GM04504 (cell line): Measurements from ENCODE around the gene ZHX3.

Experiments used
- DNase-seq: peaks from one replicate; pipeline ENCODE4 v3.0.0-alpha.2; 2012; ENCODE audit warnings: low read depth

ZHX3 gene

DNA sequence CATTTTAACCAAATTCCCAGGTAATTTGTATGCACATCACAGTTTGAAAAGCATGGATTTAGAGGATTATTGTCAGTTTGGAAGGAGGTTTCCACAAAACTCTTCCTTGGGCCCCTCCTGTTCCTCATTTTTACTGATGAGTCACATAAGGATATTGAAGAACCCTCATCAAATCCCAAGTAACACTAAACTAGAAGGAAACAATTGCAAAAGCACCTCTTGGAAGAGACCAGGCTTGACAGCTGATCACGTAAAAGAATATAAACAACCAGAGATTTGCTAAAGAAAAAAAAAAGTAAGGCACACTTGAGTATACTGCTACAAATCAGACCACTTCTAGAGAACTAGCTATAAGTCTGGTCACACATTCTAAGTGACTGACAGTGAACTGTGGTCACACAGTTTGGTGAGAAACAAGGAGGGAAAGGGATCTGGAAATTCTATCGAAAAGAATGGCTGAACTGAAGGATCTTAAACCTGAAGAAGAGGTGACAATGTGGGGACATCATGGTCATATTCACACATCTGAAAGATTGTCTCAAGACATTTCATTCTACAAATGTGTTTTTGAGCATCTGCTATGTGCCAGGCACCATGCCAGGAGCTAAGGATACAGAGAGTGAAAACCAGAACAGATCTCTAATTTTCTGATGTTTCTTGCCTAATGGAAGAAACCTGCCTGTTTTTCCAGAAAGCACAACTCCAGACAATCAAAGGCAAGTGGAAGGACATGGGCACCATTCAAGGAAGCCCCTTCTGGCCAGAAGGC lies 24.1 kb downstream of the ZHX3 start:
- no peak for DNase-seq

DNA sequence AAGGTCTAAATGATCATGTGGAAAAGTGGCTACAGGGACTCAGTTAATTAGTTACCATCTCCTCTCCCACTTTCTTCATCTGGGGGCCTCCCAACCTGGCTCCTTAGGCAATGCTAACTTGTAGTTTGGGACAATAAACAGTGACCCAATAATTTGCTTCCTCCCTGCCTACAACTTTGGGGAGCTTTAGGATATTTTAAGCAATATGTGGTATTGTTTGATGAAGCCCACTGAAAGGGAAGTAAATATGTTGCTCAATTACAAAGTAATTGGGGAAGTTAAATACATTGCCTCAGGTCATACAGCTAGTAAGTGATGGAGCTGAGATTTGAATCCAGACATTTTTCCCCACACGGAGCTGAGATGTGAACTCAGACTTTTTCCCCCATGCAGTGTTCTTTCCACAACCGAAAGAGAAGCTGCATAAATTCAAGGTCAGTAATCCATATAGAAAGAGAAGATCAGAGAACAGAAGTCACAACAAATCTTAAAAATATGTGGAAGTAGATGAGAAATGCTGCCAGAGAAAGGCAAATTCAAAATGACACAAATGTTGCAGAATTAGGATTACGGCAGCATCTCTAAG lies 26.6 kb downstream of the ZHX3 start:
- no peak for DNase-seq

DNA sequence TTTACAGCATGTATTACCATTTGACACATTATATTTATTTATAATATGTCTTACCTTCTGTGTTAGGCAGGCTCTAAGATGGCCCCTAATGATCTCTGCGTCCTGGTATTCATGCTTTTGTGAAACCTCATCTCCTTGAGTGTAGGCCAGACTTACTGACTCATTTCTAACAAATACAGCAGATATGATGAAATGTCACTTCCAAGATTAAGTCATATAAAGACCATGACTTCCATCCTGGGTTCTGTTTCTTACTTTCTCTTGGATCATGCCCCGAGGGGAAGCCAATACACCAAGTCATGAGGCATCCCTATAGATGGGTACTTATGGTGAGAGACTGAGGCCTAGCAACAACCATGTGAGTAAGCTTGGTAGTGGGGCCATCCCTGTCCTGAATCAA lies 30.2 kb downstream of the ZHX3 start:
- no peak for DNase-seq

DNA sequence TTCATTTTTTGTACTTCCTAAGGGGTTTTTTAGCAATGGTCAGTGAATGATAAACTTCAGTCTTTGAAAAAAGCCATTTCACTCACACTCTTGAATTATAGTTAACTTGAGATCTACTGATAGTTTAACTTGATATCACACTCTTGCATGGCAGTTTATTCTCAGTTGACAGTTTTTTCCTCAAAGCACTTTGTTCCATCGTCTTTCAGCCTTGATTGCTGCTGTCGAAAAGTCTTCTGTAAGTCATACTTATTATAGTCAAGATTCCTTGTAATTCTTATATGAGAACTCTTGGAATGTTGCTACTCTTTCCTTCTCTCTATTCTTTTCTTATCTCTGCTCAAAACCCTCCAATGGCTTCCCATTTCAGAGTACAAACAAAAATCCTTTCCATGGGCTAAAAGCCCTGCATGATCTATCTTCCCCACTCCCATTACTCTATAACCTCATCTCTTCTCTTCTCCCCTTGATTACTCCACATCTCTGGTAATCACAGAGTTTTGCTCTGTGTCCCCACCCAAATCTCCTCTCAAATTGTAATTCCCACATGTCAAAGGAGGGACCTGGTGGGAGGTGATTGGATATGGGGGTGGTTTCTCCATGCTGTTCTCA lies 31.2 kb downstream of the ZHX3 start:
- no peak for DNase-seq

DNA sequence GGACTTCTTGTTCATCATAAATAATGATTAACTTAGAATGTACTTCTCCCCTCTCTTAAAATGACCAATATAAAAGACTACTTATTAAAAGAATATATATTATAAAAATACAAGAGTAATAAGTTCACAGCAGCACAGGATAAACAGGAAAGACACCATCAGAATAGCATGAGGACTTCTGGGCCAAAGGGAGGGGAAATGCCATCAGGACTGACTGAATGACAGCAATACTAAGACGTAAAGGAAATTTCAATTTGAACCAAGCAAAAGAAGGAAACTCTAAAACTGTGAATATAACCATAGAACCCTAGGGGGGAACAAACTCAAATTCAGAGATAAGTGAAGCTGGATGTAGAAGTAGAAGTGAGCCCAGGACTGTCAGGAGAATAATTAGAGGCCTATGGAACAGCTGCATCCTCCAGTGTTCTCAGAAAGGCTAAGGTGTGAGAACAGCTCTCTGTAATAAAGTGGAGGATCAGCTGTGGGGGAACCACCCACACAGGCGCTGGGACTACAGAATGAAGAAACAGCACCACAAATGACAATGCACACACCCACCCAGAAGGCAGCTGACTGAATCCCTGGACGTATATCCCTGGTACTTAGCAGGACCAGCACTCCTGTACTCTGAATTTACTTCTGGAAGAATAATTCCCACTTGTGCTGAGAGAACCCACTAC lies 37.8 kb downstream of the ZHX3 start:
- no peak for DNase-seq

DNA sequence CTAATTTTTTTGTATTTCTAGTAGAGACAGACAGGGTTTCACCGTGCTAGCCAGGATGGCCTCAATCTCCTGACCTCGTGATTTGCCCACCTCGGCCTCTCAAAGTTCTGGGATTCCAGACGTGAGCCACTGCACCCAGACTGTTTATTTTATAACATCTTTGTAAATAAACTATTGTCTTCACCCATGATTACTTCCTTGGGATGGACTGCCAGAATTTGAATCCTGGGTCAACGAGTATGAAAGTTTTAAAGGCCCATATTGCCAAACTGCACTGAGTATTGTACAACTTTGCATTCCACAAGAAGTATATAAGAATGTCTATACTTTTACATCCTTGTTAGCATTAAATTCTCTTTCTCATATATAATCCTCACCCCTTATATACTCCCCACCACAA lies 38.6 kb downstream of the ZHX3 start:
- no peak for DNase-seq

DNA sequence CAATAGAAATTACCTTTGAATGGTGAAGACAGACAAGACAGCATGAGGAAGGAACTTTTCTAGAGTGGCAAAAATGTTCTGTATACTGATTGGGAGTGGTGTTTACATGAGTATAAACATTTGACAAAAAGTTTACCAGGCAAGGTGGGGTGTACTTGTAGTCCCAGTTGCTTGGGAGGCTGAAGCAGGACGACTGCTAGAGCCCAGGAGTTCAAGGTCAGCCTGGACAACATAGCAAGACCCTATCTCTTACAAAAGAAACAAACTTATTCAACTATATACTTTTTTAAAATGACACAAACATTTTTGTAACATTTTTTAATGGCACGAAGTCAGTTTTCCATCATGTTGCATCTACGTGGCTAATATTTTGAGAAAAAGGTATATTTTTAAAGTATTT lies 40.5 kb downstream of the ZHX3 start:
- DNase-seq = no peak

DNA sequence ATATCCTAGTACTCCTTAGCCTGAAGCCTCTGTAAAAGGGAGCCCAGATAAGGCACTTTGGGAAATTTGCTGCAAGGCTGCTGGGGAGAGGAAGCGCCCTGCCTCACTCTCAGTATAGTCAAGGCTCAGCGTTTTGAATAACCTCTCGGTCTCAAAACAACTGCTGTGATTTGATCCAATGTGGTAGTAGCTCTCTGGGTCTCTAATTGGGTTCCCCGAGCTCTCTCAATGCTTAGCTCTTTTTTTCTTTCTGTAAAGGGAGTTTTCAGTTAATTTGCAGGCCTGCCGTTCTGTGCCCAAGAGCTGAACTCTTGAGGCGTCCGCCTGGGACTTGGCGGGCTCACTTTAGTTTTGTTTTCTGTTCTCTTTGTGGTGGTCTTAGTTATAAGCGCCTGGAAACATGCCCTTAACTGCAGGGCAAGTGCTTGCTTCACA lies 41.2 kb downstream of the ZHX3 start:
- DNase-seq = no peak

DNA sequence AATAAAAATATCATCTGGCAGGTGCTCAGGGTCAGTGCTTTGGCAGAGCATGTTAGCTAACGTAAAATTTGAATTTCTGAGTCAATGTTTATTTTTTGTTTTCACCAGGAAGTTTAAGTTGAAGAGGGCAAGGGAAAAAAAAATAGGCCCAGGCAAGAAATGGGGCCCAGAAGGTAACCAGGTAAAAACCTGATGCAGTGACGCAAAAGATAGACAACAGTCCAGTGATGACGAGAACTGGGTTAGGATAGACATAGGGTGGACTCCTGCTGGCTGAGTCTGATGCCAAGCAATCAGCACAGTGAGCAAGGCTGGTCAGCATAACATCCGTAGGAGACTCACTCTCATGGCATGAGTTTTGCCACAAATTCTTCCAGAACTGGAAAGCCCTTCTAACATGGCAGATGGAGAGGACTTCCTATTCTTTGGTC lies 42.2 kb downstream of the ZHX3 start:
- DNase-seq = peak; percentile 54

DNA sequence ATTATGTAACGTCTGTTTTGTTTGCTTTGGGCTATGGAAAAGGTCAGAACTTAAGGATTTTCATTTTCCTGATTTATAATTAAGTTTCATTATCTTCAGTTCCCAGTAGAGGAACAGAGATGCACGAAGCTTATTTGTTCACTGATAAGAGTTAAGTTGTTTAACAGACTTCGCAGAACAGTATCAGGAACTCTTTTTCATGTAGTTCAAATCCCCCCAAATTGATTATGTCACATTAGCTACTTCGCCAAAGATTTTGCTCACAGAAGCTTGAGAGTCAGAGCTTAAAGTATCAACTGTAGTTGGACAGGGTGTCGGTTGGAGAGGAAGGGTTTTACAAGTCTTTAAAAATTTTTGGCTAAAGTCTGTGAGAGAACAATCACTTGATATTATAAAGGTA lies 43.4 kb downstream of the ZHX3 start:
- DNase-seq = no peak

DNA sequence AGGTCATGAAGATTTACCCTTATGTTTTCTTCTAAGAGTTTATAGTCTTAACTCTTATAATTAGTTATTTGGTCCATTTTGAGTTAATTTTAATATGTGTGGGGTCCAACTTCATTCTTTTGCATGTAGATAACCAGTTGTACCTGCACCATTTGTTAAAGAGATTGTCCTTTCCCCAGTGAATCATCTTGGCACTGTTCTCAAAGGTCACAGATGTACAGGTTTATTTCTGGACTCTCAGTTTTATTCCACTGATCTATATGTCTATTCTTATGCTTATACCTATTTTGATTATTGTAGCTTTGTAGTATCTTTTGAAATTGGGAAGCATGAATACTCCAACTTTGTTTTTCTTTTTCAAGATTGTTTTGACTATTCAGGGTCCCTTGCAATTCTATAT lies 44.1 kb downstream of the ZHX3 start:
- no peak for DNase-seq

DNA sequence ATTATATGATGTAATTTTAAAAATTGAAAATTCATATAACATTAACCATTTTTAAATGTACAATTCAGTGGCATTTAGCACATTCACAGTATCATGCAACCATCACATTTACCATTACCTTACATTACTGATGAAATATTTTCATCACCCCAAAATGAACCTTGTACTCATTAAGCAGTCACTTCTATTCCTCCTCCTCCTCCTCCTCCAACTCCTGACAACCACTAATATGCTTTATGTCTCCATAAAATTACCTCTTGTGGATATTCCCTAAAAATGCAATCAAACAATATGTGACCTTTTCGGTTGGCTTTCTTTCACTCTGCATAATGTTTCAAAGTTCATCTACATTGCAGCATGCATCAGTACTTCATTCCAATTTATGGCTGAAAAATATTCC lies 45.2 kb downstream of the ZHX3 start:
- DNase-seq = no peak

DNA sequence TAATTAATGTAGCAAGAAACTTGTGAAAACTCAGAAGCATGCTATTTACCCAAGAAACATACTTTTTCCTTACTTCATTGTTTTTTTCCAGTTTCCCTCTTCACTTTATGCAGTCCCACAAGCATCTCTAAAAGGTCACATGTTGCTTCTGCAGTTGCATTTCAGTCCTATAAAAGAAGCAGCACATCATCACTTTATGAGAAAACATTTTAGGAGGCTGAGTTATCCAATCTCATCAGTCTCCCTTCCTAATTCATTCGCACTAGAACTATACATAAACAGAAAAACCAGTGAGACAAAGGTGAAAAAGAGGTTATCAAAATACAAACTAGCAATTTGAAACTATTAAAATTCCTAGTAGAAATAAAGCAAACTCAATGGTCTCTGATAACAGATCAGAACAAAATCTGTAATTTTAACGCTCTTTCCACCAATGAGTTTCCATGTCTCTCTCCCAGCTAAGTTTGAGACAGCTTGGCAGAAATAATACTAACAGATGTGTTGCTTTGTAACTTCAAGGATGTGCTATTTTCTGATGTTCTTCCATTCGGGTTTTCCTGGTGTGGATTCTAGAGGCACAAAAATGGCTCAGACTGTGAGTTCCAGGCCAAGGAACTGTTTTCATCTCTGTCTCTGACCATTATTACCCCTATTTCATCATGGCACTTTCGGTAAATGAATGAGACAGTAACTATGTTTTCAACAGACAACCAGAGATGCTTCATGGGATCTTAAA lies 48.4 kb downstream of the ZHX3 start:
- DNase-seq = no peak

DNA sequence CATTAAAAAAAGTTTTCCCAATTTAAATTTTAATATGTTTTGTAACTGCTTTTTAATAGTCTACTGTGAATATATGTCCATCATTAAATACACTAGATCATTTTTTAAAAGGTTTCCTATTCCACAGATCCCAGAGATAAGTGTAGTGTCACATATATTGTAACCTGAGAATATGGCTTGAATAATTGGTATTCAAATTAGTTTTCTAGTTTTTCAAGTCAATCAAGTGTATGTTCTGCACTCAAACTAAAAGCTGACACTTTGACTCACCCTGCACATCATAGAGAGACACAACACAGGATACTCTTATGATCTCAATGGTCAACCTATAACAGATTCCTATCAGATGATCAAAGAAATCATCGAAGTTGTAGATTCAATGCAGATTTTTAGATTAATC lies 49.1 kb downstream of the ZHX3 start:
- DNase-seq = no peak

DNA sequence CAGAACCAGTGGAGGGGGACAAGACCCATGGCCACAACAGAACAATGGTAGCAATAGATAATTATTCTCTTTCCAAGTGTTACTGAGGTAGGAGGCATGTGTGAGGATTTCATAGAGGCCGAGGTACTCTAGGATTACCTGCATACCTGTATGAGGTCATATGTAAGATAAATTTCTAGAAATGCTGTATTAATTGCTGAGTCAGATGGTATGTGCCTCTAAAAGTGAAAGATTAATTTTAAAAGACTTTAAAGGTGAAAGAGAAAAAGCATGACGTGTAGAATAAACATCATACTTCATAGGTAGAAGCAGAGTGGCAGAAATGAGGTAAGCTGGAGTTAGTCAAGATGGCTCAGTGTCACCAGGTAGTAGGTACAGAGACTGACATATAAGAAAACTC lies 51.6 kb downstream of the ZHX3 start:
- DNase-seq = no peak

DNA sequence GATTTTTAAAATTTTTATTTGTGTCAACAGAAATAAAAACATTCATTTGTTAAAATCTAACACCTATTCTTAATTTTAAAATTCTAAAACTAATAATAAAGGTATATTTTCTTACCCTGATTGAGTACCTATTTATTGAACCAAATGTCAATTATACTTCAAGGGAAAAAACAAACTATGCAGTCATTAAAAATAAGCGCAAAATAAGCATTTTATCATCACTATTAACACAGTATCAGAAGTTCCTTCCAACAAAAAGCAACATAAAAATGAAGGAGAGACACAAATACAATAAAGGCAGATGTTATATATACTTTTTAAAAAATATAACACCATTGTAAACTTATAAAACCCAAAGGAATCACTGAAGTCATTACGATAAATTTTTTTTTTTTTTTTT lies 52.7 kb downstream of the ZHX3 start:
- no peak for DNase-seq

DNA sequence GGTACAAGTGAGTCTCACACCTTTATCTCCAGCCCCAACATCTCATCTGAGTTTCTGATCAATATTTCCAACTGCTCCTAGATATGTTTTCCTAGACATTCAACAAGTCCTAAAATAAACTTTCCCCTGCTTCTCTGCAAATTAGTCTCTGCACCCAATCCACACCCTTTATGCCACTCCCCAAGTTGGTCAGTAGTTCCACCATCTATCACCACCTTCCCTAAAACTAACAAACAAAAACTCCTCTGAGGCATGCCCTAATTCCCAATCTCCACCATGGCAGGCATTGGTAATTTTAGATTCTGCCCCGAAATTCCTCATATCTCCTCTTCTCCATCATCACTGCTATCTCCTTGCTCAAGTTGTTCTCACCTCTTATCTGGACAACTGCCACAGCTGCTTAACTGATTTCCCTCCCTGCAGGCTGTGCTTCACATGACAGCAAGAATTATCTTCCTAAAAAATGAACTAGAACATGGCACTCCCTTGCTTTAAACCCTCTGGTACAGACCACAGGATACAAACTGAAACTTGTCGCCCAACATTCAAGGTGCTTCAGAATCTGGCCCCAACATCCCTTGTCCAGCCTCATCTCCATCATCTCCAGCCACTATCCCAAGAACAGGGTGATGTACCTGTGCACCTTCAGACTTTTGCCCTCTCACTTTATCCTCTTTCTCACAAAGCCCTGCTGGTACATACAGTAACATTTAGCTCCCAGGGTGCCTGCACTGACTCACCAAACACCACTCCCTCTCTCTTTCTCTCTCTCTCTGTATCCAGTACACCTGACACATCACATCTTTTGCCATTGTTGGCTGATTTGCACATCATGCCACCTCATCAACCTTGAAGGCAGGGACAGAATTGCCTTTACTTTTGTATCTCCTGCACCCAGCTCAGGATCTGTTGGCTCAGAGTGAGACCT lies 55.5 kb downstream of the ZHX3 start:
- DNase-seq = no peak

DNA sequence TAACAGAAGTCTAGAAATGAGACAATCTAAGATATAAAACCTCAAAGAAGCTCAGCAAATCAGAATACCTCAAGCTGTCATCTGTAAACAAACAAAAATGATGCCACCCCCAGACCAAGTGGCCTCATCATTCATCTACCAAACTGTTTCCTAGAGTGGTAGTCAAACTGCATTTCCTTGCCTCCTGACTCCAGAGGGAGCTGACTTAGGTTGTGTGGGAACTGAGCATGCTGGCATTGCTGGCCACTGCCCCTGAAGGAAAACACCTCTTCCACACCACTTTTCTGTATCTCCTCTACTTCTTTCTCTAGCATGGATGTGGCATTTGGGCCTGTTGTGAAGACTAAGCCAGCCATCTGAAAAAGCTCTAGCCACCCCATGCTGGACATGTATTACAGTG lies 56.3 kb downstream of the ZHX3 start:
- DNase-seq = no peak

DNA sequence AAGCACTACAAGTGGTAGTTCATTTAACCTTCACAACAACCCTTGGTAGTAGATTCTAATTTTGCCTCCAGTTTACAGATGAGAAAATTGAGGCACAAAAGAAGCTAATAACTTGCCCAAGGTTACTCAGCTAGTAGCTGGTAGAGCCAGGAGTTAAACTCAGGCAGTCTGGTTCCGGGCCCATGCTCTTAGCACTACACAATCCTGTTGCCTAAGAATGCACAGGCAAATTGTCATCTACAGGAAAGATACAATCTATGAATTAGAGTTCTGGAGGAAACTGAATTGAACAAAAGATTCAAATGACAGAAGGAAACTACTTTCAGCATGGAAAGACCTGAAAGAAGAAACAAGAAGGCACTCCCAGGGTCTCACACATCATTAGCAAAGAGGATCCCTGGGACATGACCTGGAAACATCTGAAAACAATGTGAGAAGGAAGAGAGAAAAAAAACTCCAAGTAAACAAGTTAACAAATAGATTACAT lies 56.8 kb downstream of the ZHX3 start:
- no peak for DNase-seq

DNA sequence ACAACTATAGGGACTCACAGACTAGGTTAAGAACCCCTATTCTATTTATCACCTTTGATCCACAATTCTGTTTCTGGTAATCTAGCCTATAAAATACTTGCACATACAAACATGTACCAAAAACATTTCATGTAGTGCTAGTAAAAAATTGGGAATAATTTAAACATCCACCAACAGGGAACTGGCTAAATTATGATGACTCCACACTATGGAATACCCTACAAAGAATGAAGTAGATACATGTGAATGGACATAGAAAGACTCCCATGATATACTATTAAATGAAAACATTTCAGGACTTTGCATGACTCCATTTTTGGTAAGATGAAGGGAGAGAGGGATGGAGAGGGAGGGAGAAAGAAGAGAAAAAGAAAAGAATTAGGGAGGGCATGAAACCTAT lies 58.2 kb downstream of the ZHX3 start:
- no peak for DNase-seq

DNA sequence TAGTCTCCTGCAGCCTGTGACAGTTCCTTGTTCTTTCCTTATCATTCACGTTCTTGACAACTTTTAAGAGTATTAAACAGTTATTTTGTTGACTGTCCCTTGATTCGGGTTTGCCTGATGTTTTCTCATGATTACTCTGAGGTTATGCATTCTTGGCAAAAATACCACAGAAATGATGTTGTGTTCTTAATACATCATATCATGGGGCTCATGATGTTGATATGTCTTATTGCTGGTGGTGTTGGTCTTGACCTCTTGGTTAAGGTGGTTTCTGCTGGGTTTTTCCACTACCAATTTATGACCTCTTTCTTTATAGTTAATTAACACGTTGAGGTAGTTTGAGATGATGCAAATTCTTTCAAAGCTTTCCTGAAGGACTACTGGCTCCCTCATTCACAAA lies 59.1 kb downstream of the ZHX3 start:
- no peak for DNase-seq
